ENCODE measurements around the gene KCNJ14. TPM values are rescaled to one million over a fixed set of nuclear protein-coding genes. Genes with fewer than 3 reads are reported as not detected.
A peak's percentile ranks its signal among the peaks of the same experiment; 100 is the strongest.

The KCNJ14 gene
- total RNA-seq, 2 experiments from 2014 or later: 1.4 to 1.5 TPM

DNA sequence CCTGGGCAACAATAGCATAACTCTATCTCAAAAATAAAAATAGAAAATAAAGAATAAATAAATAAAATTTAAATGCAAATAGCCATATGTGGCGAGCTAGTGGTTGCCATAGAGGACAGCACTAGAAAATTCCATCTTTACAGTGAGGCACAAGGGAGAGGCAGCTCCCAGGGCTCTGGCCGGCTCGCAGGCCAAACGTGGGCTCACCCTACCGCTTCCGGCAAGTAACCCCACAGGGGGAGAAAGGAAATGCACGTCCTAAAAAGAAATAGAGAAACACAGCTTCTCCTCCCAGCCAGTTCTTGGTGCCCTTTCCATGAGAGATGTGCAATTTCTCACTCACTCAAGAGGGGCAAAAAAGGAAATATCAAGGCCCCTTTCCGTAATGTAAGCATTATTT lies 22.0 kb upstream of the KCNJ14 start:
- Mint-ChIP-seq H3K9me3 (ENCODE audit: insufficient read depth) (peaks cover 5% of the 10 kb centered on the region), H3K36me3 (ENCODE audit: low read depth) (no peaks in the 10 kb centered on the region), H3K27ac (no peak overlapping the region), H3K4me1 (ENCODE audit: low read depth) (peaks cover 5% of the 10 kb centered on the region), H3K27me3 (ENCODE audit: low read depth) (peaks cover 16% of the 10 kb centered on the region), H3K4me3 (no peak overlapping the region)
- no peak for ATAC-seq
- ChIA-PET POLR2A (no interaction called here), CTCF (interaction anchor here (0.7 to 1.7 kb wide), 4 partner anchors 11 to 172 kb away, joined by 3 to 4 read pairs (median 3); no protein-coding TSS in a partner anchor)
- no peak for DNase-seq

GRCh38 chr19:48436586-48436985 lies 18.8 kb upstream of the KCNJ14 start:
- H3K36me3 Mint-ChIP-seq (ENCODE audit: low read depth): no peaks in the 10 kb centered on the region
- H3K27me3 Mint-ChIP-seq (ENCODE audit: low read depth): peaks cover 21% of the 10 kb centered on the region
- CTCF ChIA-PET: no interaction called here
- no peak overlapping the region for H3K4me3 Mint-ChIP-seq
- no peak overlapping the region for H3K27ac Mint-ChIP-seq
- H3K9me3 Mint-ChIP-seq (ENCODE audit: insufficient read depth): no peaks in the 10 kb centered on the region
- no peak for DNase-seq
- peaks cover 5% of the 10 kb centered on the region for H3K4me1 Mint-ChIP-seq (ENCODE audit: low read depth)
- no peak for ATAC-seq
- POLR2A ChIA-PET: no interaction called here

- no peak for ATAC-seq
- H3K4me3 Mint-ChIP-seq: peak overlapping the region; percentile 25
- no peak overlapping the region for H3K27ac Mint-ChIP-seq
- no peak for DNase-seq
- H3K9me3 Mint-ChIP-seq (ENCODE audit: insufficient read depth): no peaks in the 10 kb centered on the region
- peaks cover 6% of the 10 kb centered on the region for H3K36me3 Mint-ChIP-seq (ENCODE audit: low read depth)
- peaks cover 33% of the 10 kb centered on the region for H3K27me3 Mint-ChIP-seq (ENCODE audit: low read depth)
- peaks cover 27% of the 10 kb centered on the region for H3K4me1 Mint-ChIP-seq (ENCODE audit: low read depth)
- ChIA-PET CTCF (interaction anchor here (1.6 kb wide), 1 partner anchor 51 kb away, joined by 9 read pairs; the partner anchor contains the start of gene KDELR1), POLR2A (interaction anchor here (1.0 kb wide), 1 partner anchor 111 kb away, joined by 3 read pairs; no protein-coding TSS in a partner anchor)
These were observed 13.9 kb upstream of the KCNJ14 start for GRCh38 chr19:48441360-48442050.

DNA sequence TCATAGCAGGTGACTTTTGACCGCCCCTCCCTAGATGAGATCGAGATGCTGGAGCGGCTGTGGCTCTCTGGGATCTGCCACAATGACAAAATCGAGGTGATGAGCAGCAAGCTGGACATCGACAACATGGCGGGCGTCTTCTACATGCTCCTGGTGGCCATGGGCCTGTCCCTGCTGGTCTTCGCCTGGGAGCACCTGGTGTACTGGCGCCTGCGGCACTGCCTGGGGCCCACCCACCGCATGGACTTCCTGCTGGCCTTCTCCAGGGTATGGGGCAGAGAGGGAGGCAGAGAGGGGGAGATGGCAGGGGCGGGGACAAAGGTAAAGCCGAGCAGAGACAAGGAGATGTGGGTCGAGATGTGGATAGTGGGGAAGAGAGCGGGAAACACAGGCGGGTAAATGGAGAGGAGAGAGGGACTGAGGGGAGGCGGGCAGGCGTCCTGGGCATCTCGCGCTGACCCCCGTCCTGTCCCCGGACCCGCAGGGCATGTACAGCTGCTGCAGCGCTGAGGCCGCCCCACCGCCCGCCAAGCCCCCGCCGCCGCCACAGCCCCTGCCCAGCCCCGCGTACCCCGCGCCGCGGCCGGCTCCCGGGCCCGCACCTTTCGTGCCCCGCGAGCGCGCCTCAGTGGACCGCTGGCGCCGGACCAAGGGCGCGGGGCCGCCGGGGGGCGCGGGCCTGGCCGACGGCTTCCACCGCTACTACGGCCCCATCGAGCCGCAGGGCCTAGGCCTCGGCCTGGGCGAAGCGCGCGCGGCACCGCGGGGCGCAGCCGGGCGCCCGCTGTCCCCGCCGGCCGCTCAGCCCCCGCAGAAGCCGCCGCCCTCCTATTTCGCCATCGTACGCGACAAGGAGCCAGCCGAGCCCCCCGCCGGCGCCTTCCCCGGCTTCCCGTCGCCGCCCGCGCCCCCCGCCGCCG lies 13.0 kb upstream of the KCNJ14 start:
- Mint-ChIP-seq H3K27me3 (ENCODE audit: low read depth) (peaks cover 33% of the 10 kb centered on the region), H3K36me3 (ENCODE audit: low read depth) (peaks cover 7% of the 10 kb centered on the region), H3K9me3 (ENCODE audit: insufficient read depth) (no peaks in the 10 kb centered on the region), H3K4me1 (ENCODE audit: low read depth) (peaks cover 33% of the 10 kb centered on the region), H3K4me3 (peak overlapping the region; percentile 5), H3K27ac (no peak overlapping the region)
- DNase-seq (no peak), ATAC-seq (no peak)
- ChIA-PET CTCF (interaction anchor here (1.0 to 1.6 kb wide), 2 partner anchors 51 kb away, joined by 3 to 9 read pairs; partner anchors contain the start of gene KDELR1), POLR2A (no interaction called here)

DNA sequence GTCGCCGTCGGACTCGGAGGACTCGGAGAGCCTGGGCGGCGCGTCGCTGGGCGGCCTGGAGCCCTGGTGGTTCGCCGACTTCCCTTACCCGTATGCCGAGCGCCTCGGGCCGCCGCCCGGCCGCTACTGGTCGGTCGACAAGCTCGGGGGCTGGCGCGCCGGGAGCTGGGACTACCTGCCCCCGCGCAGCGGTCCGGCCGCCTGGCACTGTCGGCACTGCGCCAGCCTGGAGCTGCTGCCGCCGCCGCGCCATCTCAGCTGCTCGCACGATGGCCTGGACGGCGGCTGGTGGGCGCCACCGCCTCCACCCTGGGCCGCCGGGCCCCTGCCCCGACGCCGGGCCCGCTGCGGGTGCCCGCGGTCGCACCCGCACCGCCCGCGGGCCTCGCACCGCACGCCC lies 12.1 kb upstream of the KCNJ14 start:
- DNase-seq (no peak), ATAC-seq (no peak)
- H3K27ac Mint-ChIP-seq: no peak overlapping the region
- CTCF ChIA-PET: interaction anchor here (1.0 to 1.8 kb wide), 2 partner anchors 10 to 52 kb away, joined by 3 read pairs; partner anchors contain the start of gene KDELR1
- H3K27me3 Mint-ChIP-seq (ENCODE audit: low read depth): peaks cover 26% of the 10 kb centered on the region
- peaks cover 16% of the 10 kb centered on the region for H3K36me3 Mint-ChIP-seq (ENCODE audit: low read depth)
- POLR2A ChIA-PET: no interaction called here
- no peak overlapping the region for H3K4me3 Mint-ChIP-seq
- H3K9me3 Mint-ChIP-seq (ENCODE audit: insufficient read depth): no peaks in the 10 kb centered on the region
- H3K4me1 Mint-ChIP-seq (ENCODE audit: low read depth): peaks cover 40% of the 10 kb centered on the region

DNA sequence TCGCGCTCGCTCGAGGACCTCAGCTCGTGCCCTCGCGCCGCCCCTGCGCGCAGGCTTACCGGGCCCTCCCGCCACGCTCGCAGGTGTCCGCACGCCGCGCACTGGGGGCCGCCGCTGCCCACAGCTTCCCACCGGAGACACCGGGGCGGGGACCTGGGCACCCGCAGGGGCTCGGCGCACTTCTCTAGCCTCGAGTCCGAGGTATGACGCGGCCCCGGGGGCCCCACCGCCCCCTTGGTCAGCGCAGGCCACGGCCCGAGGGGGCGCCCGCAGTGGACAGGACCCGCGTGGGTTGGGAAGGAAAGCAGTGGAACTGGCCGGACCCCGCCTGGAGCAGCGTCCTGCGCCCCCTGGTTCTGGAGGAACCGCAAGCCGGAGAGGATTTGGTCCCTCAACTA lies 11.6 kb upstream of the KCNJ14 start:
- Mint-ChIP-seq H3K4me1 (ENCODE audit: low read depth) (peaks cover 43% of the 10 kb centered on the region), H3K27me3 (ENCODE audit: low read depth) (peaks cover 26% of the 10 kb centered on the region), H3K9me3 (ENCODE audit: insufficient read depth) (no peaks in the 10 kb centered on the region), H3K27ac (no peak overlapping the region), H3K4me3 (no peak overlapping the region), H3K36me3 (ENCODE audit: low read depth) (peaks cover 21% of the 10 kb centered on the region)
- ATAC-seq (no peak), DNase-seq (no peak)
- POLR2A ChIA-PET: no interaction called here
- CTCF ChIA-PET: interaction anchor here (1.0 to 1.8 kb wide), 2 partner anchors 10 to 52 kb away, joined by 3 read pairs; partner anchors contain the start of gene KDELR1

GRCh38 chr19:48444129-48444935 lies 11.0 kb upstream of the KCNJ14 start:
- POLR2A ChIA-PET: interaction anchor here (1.3 kb wide), 1 partner anchor 111 kb away, joined by 3 read pairs; no protein-coding TSS in a partner anchor
- Mint-ChIP-seq H3K4me3 (peak overlapping the region; percentile 91), H3K27ac (no peak overlapping the region), H3K36me3 (ENCODE audit: low read depth) (peaks cover 25% of the 10 kb centered on the region), H3K27me3 (ENCODE audit: low read depth) (peaks cover 23% of the 10 kb centered on the region), H3K4me1 (ENCODE audit: low read depth) (peaks cover 43% of the 10 kb centered on the region), H3K9me3 (ENCODE audit: insufficient read depth) (no peaks in the 10 kb centered on the region)
- ATAC-seq (no peak), DNase-seq (no peak)
- CTCF ChIA-PET: interaction anchor here (1.1 to 1.8 kb wide), 3 partner anchors 11 to 123 kb away, joined by 3 to 4 read pairs (median 3); no protein-coding TSS in a partner anchor

- peaks cover 29% of the 10 kb centered on the region for H3K36me3 Mint-ChIP-seq (ENCODE audit: low read depth)
- peaks cover 43% of the 10 kb centered on the region for H3K4me1 Mint-ChIP-seq (ENCODE audit: low read depth)
- H3K4me3 Mint-ChIP-seq: peak overlapping the region; percentile 91
- ATAC-seq: no peak
- DNase-seq: no peak
- peak overlapping the region; percentile 94 for H3K27ac Mint-ChIP-seq
- no peaks in the 10 kb centered on the region for H3K9me3 Mint-ChIP-seq (ENCODE audit: insufficient read depth)
- H3K27me3 Mint-ChIP-seq (ENCODE audit: low read depth): peaks cover 23% of the 10 kb centered on the region
- ChIA-PET CTCF (interaction anchor here (1.1 to 1.8 kb wide), 3 partner anchors 11 to 123 kb away, joined by 3 to 4 read pairs (median 3); no protein-coding TSS in a partner anchor), POLR2A (interaction anchor here (1.3 kb wide), 1 partner anchor 111 kb away, joined by 3 read pairs; no protein-coding TSS in a partner anchor)
These were observed 10.5 kb upstream of the KCNJ14 start for GRCh38 chr19:48444936-48445200.

GRCh38 chr19:48445256-48445605 lies 10.1 kb upstream of the KCNJ14 start:
- Mint-ChIP-seq H3K4me1 (ENCODE audit: low read depth) (peaks cover 43% of the 10 kb centered on the region), H3K9me3 (ENCODE audit: insufficient read depth) (no peaks in the 10 kb centered on the region), H3K36me3 (ENCODE audit: low read depth) (peaks cover 29% of the 10 kb centered on the region), H3K4me3 (peak overlapping the region; percentile 91), H3K27ac (peak overlapping the region; percentile 94), H3K27me3 (ENCODE audit: low read depth) (peaks cover 23% of the 10 kb centered on the region)
- DNase-seq (peak; percentile 35), ATAC-seq (peak; percentile 32)
- CTCF ChIA-PET: interaction anchor here (1.1 to 1.5 kb wide), 2 partner anchors 111 to 124 kb away, joined by 3 to 4 read pairs; no protein-coding TSS in a partner anchor
- POLR2A ChIA-PET: interaction anchor here (1.3 kb wide), 1 partner anchor 112 kb away, joined by 3 read pairs; no protein-coding TSS in a partner anchor

- ChIA-PET CTCF (interaction anchor here (1.3 to 1.5 kb wide), 2 partner anchors 82 to 124 kb away, joined by 4 read pairs; partner anchors contain the start of genes SYNGR4 and TMEM143), POLR2A (interaction anchor here (0.7 to 2.1 kb wide), 5 partner anchors 10 to 1176 kb away, joined by 3 to 5 read pairs (median 3); partner anchors contain the start of genes KCNJ14 and TMEM143)
- ATAC-seq (peak; percentile 96), DNase-seq (peak; percentile 98)
- Mint-ChIP-seq H3K9me3 (ENCODE audit: insufficient read depth) (no peaks in the 10 kb centered on the region), H3K27me3 (ENCODE audit: low read depth) (peaks cover 20% of the 10 kb centered on the region), H3K36me3 (ENCODE audit: low read depth) (peaks cover 29% of the 10 kb centered on the region), H3K27ac (peak within 1 kb of the TSS; percentile 94), H3K4me1 (ENCODE audit: low read depth) (peaks cover 43% of the 10 kb centered on the region), H3K4me3 (peak within 1 kb of the TSS; percentile 91)
These were observed 9.5 kb upstream of the KCNJ14 start, which contains the start of gene GRWD1 for GRCh38 chr19:48445606-48446481. TSS of gene GRWD1 (plus strand) at chr19:48445983. CDS start at chr19:48446006, 23 bp downstream.

Measured in activated CD8-positive, alpha-beta T cell treated with anti-CD3 and anti-CD28 coated beads, Interleukin-2, amount 10 ng/mL, durations not matched to agents 7 days and 5 days (primary cell).